Measurements from ENCODE around the gene SPAG6.

- TF ChIP-seq CTCF (conservative IDR thresholded peaks at IDR 0.05) (no peak), ZFX (IDR thresholded peaks at IDR 0.05) (no peak)
Measured at GRCh38 chr10:22301193-22301592, 44.1 kb upstream of the SPAG6 start.
